Measurements from ENCODE around the gene UST.
"Not testable (repeated sequence)": the region's sequence is repeated elsewhere in the genome, so short reads cannot be mapped to it uniquely, and the experiment has no call there.

UST gene

DNA sequence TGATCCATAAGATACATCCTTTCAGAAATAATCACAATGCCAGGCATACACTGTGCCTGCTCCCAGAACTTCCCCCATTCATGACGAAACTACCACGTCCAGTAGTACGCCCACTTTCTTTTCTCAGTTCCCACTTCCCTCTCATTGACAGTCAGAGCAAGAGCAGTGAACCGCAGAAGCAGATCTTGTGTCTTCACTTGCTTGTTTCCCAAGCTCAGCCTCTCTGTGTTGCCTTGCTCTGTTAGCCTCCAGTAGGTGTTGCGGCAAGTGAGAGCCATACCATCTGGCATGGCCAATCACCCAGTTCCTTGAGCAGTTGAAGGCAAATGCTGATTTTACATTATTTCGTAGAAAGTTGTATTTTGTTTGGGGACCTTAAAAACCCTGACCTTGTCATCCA, 11.7 kb downstream of the UST start:
- H3K4me3 ChIP-seq (ENCODE audit: low read depth, low read length), result no peak overlapping the region
- TF ChIP-seq, protein P1, sequence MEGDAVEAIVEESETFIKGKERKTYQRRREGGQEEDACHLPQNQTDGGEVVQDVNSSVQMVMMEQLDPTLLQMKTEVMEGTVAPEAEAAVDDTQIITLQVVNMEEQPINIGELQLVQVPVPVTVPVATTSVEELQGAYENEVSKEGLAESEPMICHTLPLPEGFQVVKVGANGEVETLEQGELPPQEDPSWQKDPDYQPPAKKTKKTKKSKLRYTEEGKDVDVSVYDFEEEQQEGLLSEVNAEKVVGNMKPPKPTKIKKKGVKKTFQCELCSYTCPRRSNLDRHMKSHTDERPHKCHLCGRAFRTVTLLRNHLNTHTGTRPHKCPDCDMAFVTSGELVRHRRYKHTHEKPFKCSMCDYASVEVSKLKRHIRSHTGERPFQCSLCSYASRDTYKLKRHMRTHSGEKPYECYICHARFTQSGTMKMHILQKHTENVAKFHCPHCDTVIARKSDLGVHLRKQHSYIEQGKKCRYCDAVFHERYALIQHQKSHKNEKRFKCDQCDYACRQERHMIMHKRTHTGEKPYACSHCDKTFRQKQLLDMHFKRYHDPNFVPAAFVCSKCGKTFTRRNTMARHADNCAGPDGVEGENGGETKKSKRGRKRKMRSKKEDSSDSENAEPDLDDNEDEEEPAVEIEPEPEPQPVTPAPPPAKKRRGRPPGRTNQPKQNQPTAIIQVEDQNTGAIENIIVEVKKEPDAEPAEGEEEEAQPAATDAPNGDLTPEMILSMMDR (IDR thresholded peaks at IDR 0.05; ENCODE audit: low read depth, low read length, missing control alignments), result no peak
- DNase-seq (ENCODE audit: low read depth), result peak; percentile 97

DNA sequence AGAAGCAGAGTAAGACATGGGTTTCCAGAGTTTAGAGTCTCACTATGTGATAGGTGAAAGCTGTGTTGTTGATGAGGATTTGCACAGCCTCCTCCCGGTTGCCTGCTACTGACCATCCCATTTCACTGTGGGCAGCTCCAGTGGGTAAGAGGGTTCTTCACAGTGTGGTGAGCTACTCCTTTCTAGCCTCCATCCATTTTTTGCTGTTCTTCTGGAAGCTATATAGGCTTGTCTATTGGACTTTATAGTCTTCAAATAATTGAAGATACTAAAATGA, 13.4 kb downstream of the UST start:
- peak; percentile 15 for DNase-seq (ENCODE audit: low read depth)
- TF ChIP-seq, protein P1 (IDR thresholded peaks at IDR 0.05; ENCODE audit: low read depth, low read length, missing control alignments), result no peak
- H3K4me3 ChIP-seq (ENCODE audit: low read depth, low read length), result peak overlapping the region; percentile 29; the same call in 1 of the 2 replicates

DNA sequence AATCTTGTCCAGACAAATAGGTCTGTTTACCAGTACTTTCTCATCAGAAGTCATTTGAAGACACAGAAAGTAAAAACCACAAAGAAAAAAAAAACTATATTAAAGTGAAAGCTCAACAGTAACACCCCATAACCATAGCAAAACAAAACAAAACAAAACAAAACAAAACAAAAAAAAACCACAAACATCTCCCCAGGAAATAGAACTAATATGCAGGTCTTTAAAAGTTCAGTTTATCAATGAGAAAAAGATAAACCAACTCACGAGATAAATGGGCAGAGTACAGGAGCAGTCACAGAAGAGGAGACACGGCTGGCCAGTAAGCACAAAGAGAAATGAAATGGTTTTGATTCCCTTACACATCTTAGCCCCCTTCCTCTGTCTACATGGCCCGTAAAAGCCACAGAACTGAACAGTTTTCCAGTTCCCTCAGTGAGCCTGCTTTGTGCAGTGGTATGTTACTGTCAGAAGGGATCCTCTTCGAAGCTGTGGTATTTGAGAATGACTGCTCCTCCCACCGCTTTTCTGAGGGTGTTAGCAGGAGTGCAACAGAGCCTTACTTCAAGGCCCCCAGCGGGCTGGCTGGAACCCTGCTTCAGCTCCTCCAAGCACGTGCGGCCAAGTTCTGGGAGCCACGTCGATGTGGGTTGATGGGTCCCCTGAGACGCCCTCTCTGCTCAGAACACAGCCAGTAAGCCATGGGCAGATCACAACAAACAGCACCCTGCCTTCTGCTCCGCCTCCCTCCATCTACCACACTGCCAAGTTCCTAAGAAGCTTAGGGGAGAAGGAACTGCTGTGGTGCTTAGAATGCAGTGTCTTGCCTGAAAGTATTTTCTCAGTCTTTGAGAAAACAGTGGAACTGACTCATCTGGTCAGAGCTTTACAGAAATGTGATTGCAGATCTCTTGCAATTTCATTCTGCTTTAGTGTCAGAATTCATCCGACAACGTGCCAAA, 14.0 kb downstream of the UST start:
- TF ChIP-seq, protein P1 (IDR thresholded peaks at IDR 0.05; ENCODE audit: low read depth, low read length, missing control alignments), result no peak
- peak; percentile 70 for DNase-seq (ENCODE audit: low read depth)
- no peak overlapping the region; the same call in 1 of the 2 replicates for H3K4me3 ChIP-seq (ENCODE audit: low read depth, low read length)

DNA sequence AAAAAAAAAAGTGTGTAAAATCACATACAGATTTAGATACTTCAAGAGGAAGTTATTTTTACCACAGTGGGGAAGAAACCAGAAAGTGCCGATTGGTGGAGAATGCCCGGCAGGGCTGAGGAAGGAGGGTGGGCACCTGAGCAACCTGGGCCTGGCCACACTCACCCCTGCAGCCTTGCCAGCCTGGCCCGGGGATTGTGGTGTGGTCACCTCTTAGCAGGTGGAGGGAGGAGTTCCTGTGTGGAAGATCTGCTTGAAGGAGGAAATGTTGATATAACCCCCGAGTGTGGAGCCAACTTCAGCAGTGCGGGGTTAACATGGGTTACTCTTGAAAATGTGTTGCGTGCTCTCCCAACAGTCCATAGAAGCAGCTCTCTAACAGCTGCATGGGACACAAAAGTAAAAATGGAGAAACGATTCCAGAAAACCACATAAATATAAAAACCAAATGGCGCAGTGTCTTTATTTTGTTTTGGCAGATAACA, 14.7 kb downstream of the UST start:
- H3K4me3 ChIP-seq (ENCODE audit: low read depth, low read length), result no peak overlapping the region
- TF ChIP-seq, protein P1 (IDR thresholded peaks at IDR 0.05; ENCODE audit: low read depth, low read length, missing control alignments), result no peak
- no peak for DNase-seq (ENCODE audit: low read depth)

DNA sequence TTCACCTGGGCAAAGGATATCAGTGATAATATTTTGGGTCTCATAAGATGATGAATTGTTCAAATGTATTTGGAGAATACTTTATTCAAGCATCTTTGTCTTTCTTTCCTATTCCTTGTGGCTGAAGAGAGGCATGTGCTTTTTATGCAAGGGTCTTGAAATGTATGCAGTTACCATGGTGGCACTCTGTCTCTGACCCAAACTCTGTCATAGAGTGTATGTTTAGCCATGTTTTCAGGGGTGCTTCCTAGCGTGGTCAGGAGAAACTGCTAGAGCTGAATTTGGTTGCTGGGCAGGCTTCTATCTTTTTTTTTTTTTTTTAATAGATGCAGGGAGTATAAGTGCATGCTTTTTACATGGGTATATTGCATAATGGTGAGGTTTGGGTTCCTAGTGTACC, 15.4 kb downstream of the UST start:
- no peak for DNase-seq (ENCODE audit: low read depth)
- TF ChIP-seq, protein P1 (IDR thresholded peaks at IDR 0.05; ENCODE audit: low read depth, low read length, missing control alignments), result no peak
- H3K4me3 ChIP-seq (ENCODE audit: low read depth, low read length), result no peak overlapping the region

DNA sequence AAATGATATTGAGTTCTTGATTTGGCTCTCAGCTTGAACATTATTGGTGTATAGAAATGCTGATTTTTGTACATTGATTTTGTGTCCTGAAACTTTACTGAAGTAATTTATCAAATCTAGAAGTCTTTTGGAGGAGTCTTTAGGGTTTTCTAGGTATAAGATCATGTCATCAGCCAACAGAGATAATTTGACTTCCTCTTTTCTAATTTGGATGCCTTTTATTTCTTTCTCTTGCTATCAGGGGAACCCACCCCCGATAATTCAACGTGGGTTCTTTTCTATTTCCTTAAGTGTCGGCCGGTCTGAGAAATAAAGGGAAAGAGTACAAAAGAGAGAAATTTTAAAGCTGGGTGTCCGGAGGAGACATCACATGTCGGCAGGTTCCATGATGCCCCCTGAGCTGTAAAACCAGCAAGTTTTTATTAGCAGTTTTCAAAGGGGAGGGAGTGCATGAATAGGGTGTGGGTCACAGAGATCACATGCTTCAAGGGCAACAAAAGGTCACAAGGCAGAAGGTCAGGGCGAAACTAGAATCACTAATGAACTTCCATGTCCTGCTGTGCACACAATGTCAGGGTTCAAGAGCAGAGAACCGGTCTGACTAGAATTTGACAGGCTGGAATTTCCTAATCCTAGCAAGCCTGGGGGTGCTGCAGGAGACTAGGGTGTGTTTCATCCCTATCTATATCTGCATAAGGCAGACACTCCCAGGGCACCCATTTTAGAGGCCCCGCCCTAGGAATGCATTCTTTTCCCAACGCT, 17.6 kb downstream of the UST start:
- H3K4me3 ChIP-seq (ENCODE audit: low read depth, low read length); DNase-seq (ENCODE audit: low read depth): not testable (repeated sequence)
